NCI-H345 treated with DMSO at 0.1 percent for 48 hours (cell line): ENCODE results near the gene TMEM229A.
A peak's percentile ranks its signal among the peaks of the same experiment; 100 is the strongest.
"Not testable (repeated sequence)": the region's sequence is repeated elsewhere in the genome, so short reads cannot be mapped to it uniquely, and the experiment has no call there.

ENCODE experiments used
- DNase-seq: peaks from one replicate; lab custom pipeline; 2025; ENCODE audit not compliant: unreplicated experiment; lab: John Stamatoyannopoulos, UW

Gene TMEM229A

DNA sequence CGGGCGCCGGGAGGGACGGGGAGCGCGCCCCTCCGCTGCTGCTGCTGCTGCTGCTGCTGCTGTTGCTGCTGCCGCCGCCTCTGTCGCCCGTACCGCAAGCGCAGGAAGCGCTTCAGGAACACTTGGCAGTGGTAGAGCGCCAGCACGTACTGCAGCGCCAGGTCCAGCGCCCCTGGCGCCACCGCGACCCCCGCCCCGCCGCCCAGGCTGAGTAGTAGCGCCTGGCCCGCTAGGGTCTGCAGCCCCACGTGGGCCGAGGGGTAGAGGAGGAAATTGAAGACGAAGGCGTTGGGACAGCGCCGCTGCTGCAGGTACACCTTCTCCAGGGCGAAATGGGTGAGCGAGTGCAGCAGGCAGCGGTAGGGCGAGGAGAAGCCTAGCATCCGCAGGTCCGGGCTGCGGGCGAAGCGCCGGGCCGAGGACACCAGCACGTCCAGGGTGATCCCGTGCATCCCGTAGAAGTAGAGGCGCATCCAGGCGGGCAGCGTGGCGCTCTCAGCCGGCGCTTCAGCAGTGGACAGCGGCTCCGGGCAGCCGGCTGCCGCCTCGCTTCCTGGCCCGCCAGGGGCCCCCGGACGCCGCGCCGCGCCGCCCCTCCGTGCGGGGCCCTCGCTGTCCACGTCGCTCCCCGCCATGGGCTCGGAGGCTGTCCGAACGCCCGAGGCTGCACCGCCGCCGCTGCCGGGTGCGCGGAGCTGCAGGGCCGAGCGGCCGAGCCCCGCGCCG is at the start of gene TMEM229A:
Gene TMEM229A, minus strand, starts transcription at position 699 of the 726 bp plus-strand sequence. Its CDS starts 64 bp downstream, at position 635.
- DNase-seq = peak; percentile 41

DNA sequence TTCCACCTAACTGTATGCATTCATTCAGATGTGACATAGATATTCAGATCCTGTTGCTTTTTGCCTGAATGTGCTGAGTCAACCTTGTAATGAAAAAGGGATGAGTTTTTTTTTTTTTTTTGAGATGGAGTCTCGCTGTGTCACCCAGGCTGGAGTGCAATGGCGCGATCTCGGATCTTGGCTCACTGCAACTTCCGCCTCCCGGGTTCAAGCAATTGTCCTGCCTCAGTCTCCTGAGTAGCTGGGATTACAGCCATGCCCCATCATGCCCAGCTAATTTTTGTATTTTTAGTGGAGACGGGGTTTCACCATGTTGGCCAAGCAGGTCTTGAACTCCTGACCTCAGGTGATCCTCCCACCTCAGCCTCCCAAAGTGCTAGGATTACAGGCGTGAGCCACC is 49.4 kb upstream of the TMEM229A start:
- not testable (repeated sequence) for DNase-seq

DNA sequence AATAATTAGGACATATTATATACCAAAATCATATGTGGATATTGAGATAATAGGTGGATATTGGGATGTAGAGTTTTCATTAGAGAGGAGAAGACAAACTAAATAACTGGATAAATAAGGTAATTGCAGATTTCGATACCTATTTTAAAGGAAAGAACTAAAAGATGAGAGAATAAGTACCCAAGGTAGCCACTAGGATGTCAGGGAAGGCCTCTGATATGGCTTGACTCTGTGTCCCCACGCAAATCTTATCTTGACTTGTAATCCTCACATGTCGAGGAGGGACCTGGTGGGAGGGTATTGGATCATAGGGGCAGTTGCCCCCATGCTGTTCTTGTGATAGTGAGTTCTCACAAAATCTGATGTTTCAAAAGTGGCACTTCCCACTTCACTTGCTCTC is 44.7 kb upstream of the TMEM229A start:
- DNase-seq = no peak

DNA sequence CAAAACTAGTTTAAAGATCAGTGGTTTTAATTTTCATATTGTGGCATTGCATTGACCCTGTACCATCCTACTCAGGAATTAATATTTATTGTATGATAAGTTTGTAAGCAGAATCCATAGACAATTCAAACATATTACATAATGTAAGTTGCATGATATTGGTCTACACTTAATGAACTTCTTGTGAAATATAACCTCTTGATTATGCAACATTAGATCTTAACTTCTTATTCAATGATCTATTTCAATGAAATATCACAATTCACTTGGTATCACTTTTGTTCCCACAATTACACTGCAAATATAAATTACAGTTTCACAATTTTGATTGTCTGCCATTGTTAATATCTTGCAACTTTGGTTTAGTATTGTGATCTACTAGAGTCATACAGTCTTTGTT is 44.0 kb upstream of the TMEM229A start:
- DNase-seq = no peak

DNA sequence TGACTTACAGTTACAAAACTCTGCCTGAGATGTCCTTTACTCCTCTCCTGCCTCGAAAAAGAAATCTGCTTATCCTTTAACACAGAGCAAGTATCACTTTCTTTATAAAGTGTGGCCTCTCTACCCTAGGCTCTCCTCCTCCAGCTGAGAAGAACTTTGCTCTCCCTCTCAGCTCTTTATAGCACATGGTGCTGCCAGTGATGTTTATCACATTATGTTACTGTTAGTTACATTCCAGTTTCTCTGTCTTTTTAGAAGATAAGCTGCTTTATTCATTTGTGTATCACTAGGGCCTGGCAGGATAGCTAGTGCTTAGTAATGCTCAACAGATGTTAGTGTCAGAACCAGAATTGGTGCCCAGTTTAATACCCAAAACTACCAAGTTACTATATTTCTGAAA is 41.1 kb upstream of the TMEM229A start:
- no peak for DNase-seq

DNA sequence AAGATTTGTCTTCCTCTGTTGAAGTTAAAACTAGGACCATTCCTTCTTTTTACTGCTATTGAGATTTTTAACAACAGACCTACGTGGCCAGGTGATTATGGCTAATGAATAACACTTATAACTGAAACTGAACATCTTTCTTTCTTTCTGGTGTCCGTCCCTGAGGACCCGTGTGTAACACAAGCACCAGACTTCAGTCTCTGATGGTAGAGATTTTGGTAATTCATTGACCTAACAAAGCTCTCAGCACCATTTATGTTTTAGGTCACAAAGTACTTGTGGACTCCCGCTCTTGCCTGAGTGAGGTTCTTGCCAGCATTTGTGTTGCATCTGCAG is 40.4 kb upstream of the TMEM229A start:
- no peak for DNase-seq

DNA sequence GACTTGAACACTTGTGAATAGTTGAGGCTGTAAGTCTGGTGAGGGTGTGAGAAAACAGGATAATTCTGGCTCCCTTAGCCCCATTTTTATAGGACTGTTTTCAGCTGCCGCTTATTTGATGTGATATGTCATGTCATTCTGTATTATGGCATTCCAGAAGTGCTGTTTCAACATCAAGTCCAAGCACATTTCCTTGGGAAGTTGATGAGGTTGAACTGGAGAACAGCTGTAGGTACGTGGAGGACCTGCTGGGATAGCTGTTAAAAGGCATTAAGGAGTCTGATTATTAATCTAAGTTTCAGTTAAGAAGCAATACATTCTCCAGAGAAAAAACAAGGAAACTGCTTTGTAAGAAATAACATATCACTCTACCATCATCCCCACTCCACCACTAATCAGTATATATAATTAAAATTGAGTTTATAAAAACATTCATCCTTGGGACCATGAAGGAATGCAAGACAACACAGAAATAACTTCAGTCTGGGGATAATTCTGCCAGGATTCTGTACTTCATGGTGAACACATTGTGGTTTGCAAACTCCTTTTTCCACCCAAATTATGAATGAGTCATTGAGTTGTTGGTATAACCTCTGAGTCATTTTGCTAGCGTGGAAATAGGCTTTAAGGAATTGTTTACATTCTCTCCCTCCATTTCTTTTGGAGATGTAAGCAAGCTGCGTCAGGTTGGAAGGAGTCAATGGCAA is 39.9 kb upstream of the TMEM229A start:
- DNase-seq = no peak

DNA sequence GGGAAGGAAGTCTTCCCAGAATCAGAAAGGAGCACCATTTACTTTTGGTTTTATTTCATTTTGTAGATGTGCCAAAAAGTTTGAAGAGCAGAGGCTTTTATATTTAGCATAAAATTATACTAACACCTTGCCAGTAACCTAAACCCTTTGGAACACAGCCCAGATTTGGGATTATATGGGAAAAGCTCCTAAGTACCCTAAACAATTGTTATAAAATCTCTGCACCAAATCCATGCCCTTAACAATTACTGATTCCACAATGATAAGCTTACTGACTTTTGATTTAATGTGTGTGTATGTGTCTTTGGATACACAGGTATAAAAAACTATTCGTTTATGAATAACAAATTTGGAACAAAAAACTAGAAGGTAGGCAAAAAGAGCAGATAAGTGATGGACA is 39.0 kb upstream of the TMEM229A start:
- peak; percentile 18 for DNase-seq

DNA sequence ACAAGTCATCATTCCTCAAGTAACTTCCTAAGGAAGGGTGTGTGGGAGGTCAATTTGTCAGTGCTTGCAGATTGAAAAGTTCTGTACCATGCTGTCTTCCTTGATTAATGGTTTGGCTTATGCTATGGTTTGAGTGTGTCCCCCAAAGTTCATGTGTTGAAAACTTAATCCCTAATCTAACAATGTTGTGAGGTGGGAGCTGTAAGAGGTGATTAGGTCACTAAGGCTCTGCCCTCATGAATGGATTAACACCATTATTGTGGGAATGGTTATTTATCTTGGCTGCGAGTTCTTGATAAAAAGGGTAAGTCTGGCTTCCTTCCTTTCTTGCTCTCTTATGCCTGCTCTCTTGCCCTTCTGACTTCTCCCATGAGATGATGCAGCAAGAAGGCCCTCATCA is 29.3 kb upstream of the TMEM229A start:
- DNase-seq = no peak

DNA sequence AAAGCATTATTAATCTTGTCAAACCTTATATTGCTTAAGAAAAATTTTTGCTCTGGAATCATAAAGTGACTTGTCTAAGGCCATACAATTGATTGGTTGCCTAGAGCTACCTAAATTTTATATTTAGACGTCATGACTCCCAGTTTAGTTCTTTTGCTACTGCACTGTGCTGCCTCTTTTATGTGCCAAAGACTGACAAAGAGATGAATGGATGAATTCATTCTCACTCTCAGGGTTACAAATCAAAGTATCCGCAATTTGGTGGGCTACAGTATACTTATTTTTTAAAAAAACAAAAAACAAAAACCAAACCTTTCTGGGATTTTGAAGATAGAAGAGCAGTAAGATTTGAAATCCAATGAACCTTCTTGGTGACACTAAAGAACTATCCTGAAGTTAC is 27.7 kb upstream of the TMEM229A start:
- no peak for DNase-seq

DNA sequence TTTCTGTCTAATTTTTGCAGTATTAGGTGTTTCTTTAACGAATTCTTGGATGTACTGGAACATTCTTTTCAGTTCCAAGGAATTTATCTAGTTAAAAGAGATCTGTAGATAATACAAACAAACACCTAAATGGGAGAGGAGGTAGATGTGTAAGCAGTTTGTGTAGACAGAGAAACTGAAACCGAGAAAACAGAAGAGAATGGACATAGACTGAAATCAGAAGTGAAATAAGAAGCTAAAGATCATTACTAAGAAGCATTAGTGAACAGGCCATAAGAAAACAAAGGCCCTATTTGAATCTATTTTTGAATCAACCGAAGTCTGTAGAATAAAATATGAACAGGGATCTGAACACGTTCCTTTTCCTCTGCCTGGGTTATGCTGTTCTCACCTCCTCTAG is 26.5 kb upstream of the TMEM229A start:
- no peak for DNase-seq

DNA sequence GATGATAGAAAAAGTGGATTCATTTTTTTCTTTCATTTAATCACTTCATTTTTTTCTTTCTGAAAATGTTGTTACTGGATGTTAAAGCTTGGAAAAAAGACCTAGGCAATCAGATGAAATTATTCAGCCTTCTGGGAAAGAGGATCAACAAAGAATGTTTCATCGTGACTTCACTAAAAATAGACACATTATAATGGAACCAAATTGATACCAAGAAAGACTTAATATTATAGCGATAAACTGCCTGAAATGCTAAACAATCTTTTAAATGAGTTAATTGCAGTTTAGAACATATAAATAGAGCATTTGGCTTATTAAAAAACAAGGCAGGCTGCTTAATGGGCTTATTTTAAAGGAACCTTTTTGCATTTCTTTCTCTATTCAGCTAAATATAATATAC is 25.6 kb upstream of the TMEM229A start:
- DNase-seq = no peak

DNA sequence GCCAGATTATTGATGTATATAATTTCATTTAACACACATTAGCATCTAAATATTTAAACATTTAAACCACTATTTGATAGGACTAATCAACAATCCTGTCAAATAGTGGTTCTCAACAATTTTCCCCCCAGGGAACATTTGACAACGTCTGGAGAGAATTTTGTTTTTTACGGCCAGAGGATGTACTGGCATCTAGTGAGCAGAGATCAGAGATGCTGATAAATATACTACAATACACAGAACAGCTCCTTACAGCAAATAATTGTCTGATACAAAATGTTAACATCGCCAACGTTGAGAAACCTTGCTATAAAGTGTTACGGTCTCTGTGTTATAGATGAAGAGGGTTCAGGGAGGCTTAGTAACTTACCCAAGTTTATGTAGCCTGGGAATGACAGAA is 25.0 kb upstream of the TMEM229A start:
- no peak for DNase-seq

DNA sequence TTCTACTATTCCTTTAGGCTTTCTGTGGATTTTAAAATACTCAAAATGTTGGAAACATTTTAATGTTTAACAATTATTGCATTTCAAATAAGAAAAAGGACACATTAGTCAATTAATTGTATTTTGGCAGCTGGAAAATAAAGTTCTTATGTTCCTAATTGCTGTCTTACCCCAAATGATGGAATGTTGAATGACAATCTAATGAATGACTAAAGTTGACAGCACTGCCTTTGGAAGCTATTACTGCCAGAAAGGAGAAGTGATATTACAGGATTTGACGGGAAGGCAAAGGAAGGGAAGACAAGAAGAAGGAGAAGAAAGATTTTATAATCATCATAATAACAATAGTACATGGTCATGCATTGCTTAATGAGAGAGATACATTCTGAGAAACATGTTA is 23.4 kb upstream of the TMEM229A start:
- no peak for DNase-seq

DNA sequence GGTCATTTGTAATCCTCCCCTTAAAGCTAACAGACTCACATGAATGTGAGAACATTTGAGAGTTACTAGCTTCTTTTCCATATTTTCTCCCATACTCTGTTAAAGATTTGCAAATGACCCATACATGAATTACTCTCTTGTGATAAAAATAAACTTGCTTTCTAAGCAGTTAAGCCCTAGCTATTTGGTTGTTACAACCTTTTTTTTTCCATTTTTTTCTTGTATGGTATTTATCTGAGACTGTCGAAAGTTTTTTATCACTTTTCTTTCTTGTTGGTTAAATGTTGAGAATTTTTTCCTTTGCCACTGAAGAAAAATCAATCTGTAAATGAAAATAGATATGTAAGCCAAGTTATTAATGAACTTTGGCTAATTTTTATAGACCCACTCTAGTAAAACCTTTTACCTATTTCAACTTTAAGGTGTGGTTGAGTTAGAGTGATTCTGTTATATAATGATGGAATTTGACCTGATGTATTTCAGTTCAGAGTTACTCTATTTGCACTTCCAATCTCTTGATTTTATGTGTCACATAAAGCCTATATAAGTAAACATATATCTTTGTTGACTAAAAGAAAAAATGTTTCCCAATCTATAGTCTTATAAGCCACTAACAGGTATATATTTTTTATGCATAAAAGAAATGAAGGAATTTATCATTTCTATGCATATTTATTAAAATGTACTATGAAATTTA is 19.0 kb upstream of the TMEM229A start:
- DNase-seq = no peak

DNA sequence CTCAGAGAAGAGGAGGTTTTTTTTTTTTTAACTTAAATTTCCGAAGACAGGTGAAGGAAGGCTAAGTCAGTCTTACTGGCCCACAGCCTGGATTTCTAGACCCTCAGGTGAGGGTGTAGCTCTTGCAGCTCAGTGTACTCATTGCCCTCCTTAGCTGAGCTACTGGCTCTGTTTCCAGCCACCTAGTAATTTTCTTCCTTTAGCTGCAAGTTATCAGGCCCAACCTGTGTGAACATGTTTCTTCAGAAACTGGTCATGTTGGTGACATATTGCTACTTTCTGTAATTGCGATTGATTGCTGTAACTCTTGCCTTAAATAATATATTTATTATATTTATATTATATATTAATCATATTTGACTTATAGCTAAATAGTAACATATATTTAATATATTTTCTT is 10.0 kb upstream of the TMEM229A start:
- DNase-seq = no peak

DNA sequence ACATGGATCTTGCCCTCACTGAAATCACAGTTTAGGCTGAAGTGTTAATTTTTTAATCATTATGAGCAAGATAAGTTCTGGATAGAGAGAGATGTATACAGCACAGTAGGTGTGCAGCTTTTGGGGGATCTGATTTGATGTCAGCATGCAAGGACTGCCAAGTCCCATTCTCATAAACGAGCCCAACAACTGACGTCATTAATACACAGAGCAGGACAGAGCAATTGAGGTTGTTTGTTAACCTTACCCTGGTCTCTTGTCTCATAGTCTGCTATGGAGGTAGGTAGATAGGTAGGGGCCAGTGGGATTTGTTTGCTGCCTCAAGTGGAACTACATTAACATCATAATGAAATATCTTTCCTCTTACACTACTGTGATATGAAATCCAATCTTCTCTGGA is 8.6 kb upstream of the TMEM229A start:
- DNase-seq = no peak

DNA sequence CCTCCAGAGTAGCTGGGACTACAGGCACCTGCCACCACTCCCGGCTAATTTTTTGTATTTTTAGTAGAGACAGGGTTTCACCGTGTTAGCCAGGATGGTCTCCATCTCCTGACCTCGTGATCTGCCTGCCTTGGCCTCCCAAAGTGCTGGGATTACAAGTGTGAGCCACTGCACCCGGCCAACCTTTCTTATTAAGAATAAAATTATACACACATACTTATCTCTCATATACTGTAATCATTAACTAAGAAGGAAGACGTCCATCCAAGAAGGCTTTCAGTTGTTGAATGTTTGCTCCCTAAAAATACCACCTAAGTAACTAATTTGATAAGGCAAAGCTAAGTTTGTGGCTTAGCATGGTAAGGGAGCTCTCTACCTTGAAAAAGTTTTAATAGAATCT is 5.0 kb upstream of the TMEM229A start:
- not testable (repeated sequence) for DNase-seq

DNA sequence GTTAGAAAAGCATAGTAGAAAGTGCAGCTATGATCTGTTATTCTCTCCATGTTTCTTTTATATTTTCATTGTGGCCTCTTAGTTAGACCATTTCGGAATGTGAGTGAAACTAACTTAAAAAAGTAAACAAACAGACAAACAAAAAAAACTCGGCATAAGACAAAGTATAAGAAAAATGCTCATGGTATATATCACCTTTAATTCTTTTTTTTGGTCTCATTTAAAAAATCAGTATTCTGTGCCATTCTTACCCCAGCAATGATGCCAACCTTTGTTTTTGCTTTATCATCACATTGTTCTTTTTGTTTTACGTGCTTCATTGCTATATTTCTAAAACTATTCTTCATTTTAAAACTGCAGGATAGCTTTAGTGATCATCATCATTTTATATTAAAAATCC is 2.8 kb upstream of the TMEM229A start:
- no peak for DNase-seq

DNA sequence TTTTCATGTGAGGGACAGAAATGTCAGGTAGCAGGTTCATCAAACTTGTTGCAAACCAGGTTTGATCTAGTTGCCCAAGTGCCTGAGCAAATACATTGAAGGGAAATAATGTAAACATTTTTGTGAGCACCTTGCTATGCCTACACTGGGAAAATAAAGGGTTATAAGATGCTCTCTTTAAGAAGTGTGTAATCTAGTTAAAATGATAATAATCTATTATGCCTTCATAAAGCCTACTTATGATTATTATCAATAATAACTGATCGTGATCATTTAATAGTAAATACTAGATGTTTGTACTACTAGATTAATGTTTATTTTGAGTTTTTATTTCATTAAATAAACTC is 1.9 kb upstream of the TMEM229A start:
- no peak for DNase-seq

DNA sequence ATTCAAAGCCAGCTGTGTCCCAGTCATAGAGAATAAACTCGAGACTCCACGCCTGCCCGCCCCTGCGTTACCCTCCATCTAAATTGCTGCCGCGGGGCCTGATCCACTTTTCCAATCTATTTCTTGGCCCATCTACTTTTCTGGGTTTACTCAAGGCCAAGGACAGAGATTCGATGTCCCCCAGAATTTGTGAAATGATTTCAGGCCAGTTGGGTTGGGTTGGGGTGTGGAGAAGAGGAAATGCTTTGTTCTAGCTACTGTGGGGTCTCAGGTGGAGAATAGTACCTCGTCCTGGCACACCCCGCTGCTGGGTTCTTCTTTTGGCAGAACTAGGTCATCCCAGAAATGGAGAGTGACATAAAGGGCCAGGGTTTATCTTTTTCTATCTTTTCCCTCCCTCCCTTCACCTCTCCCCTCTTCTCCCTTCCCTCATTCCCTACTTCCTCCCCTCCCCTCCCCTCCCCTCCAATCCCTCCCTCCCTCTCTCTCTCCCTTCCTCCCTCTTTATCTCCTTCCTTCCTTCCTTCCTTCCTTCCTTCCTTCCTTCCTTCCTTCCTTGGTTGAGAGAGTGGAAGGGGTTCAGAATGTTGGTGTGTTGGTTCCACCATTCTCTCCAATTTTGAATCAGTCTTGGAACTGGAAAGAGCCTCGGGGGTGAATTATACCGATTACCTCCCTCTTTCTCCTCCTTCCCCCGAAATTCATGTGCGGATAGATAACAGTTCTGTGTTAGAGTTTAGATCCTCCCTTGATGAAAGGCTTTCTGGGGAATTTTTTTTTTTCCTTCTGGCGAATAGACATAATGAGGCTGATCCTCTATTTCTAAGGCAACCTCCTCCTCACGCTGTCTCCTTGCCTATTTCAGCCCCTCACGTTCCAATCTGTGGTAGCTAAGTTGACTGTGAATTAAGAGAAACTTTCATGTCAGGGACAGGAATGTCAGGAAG is 1.2 kb upstream of the TMEM229A start:
- no peak for DNase-seq
